HUES6 (cell line): ENCODE results near the gene ARL6IP4.
"Not testable (repeated sequence)": the region's sequence is repeated elsewhere in the genome, so short reads cannot be mapped to it uniquely, and the experiment has no call there.

Experiments
- H3K27ac ChIP-seq: 2 replicates; pipeline ENCODE4 v1.7.0; 2013; ENCODE audit warnings: low read depth, mild to moderate bottlenecking, low read length, inconsistent platforms
- H3K27me3 ChIP-seq: 2 replicates; pipeline ENCODE4 v1.6.1; 2013; ENCODE audit warnings: low read length; ENCODE audit not compliant: control insufficient read depth, insufficient read depth
- H3K36me3 ChIP-seq: 2 replicates; pipeline ENCODE4 v1.6.1; 2013; ENCODE audit warnings: low read length; ENCODE audit not compliant: control insufficient read depth, insufficient read depth
- H3K4me1 ChIP-seq: 2 replicates; pipeline ENCODE4 v1.6.1; 2013; ENCODE audit warnings: low read length; ENCODE audit not compliant: control insufficient read depth, insufficient read depth
- H3K4me3 ChIP-seq: 2 replicates; pipeline ENCODE4 v1.5.1; 2013; ENCODE audit warnings: low read depth, low read length
- H3K9ac ChIP-seq: one replicate; pipeline ENCODE4 v1.6.1; 2013; ENCODE audit warnings: mild to moderate bottlenecking, low read length
- H3K9me3 ChIP-seq: 2 replicates; pipeline ENCODE4 v1.6.1; 2013; ENCODE audit warnings: low read depth, low read length; ENCODE audit not compliant: control insufficient read depth, insufficient read depth

The ARL6IP4 gene

GRCh38 chr12:123003257-123003656 lies 22.8 kb downstream of the ARL6IP4 start:
- H3K36me3 ChIP-seq: peaks cover 28% of the 10 kb centered on the region; the same call in 1 of the 2 replicates
- H3K9me3 ChIP-seq: no peaks in the 10 kb centered on the region
- no peak overlapping the region for H3K27ac ChIP-seq
- H3K4me1 ChIP-seq: no peaks in the 10 kb centered on the region
- H3K9ac ChIP-seq: no peak overlapping the region
- H3K27me3 ChIP-seq: no peaks in the 10 kb centered on the region
- no peak overlapping the region for H3K4me3 ChIP-seq

GRCh38 chr12:123004287-123004686 lies 23.8 kb downstream of the ARL6IP4 start:
- Histone ChIP-seq H3K9me3 (no peaks in the 10 kb centered on the region), H3K9ac (no peak overlapping the region), H3K27me3 (no peaks in the 10 kb centered on the region), H3K36me3 (peaks cover 27% of the 10 kb centered on the region; the same call in 1 of the 2 replicates), H3K4me1 (no peaks in the 10 kb centered on the region), H3K4me3 (no peak overlapping the region), H3K27ac (no peak overlapping the region)

- Histone ChIP-seq H3K4me1 (no peaks in the 10 kb centered on the region), H3K27me3 (no peaks in the 10 kb centered on the region), H3K36me3 (peaks cover 32% of the 10 kb centered on the region; the same call in 1 of the 2 replicates), H3K9me3 (no peaks in the 10 kb centered on the region), H3K4me3 (no peak overlapping the region), H3K27ac (no peak overlapping the region), H3K9ac (no peak overlapping the region)
Observed at GRCh38 chr12:123005081-123005626, 24.7 kb downstream of the ARL6IP4 start.

- Histone ChIP-seq H3K4me1 (no peaks in the 10 kb centered on the region), H3K9me3 (no peaks in the 10 kb centered on the region), H3K27ac (no peak overlapping the region), H3K27me3 (no peaks in the 10 kb centered on the region), H3K4me3 (no peak overlapping the region), H3K36me3 (peaks cover 27% of the 10 kb centered on the region; the same call in 1 of the 2 replicates), H3K9ac (no peak overlapping the region)
Observed at GRCh38 chr12:123006977-123007376, 26.5 kb downstream of the ARL6IP4 start.

- Histone ChIP-seq H3K4me1 (no peaks in the 10 kb centered on the region), H3K9me3 (no peaks in the 10 kb centered on the region), H3K27ac (no peak overlapping the region), H3K36me3 (peaks cover 23% of the 10 kb centered on the region; the same call in 1 of the 2 replicates), H3K27me3 (no peaks in the 10 kb centered on the region), H3K4me3 (no peak overlapping the region), H3K9ac (no peak overlapping the region)
Observed at GRCh38 chr12:123010110-123010509, 29.6 kb downstream of the ARL6IP4 start.

- Histone ChIP-seq H3K9me3 (no peaks in the 10 kb centered on the region), H3K4me1 (no peaks in the 10 kb centered on the region), H3K27ac (no peak overlapping the region), H3K27me3 (no peaks in the 10 kb centered on the region), H3K9ac (no peak overlapping the region), H3K4me3 (no peak overlapping the region), H3K36me3 (peaks cover 18% of the 10 kb centered on the region; the same call in 1 of the 2 replicates)
Observed at GRCh38 chr12:123010681-123011080, 30.2 kb downstream of the ARL6IP4 start.

GRCh38 chr12:123011701-123012100 lies 31.2 kb downstream of the ARL6IP4 start:
- Histone ChIP-seq H3K4me1 (no peaks in the 10 kb centered on the region), H3K9ac (no peak overlapping the region), H3K27me3 (no peaks in the 10 kb centered on the region), H3K9me3 (no peaks in the 10 kb centered on the region), H3K36me3 (peaks cover 18% of the 10 kb centered on the region; the same call in 1 of the 2 replicates), H3K4me3 (no peak overlapping the region), H3K27ac (no peak overlapping the region)

GRCh38 chr12:123013185-123014095 lies 33.0 kb downstream of the ARL6IP4 start:
- Histone ChIP-seq H3K9ac (no peak overlapping the region), H3K27me3 (no peaks in the 10 kb centered on the region), H3K4me3 (no peak overlapping the region), H3K27ac (no peak overlapping the region), H3K36me3 (peaks cover 8% of the 10 kb centered on the region; the same call in 1 of the 2 replicates), H3K4me1 (no peaks in the 10 kb centered on the region), H3K9me3 (no peaks in the 10 kb centered on the region)

- not testable (repeated sequence) for H3K27ac ChIP-seq, H3K27me3 ChIP-seq, H3K4me1 ChIP-seq, H3K9ac ChIP-seq, H3K9me3 ChIP-seq, H3K4me3 ChIP-seq, H3K36me3 ChIP-seq
Observed at GRCh38 chr12:123014473-123014872, 34.0 kb downstream of the ARL6IP4 start.

- Histone ChIP-seq H3K4me1 (no peaks in the 10 kb centered on the region), H3K9me3 (no peaks in the 10 kb centered on the region), H3K36me3 (0 out of 2 replicates have a peak, but pooled peaks cover 2% of the 10 kb centered on the region), H3K27ac (no peak overlapping the region), H3K9ac (no peak overlapping the region), H3K4me3 (no peak overlapping the region), H3K27me3 (no peaks in the 10 kb centered on the region)
Observed at GRCh38 chr12:123017753-123018152, 37.3 kb downstream of the ARL6IP4 start.

GRCh38 chr12:123019841-123020138 lies 39.3 kb downstream of the ARL6IP4 start:
- Histone ChIP-seq H3K36me3 (no peaks in the 10 kb centered on the region), H3K4me1 (no peaks in the 10 kb centered on the region), H3K9me3 (no peaks in the 10 kb centered on the region), H3K9ac (no peak overlapping the region), H3K4me3 (no peak overlapping the region), H3K27ac (no peak overlapping the region), H3K27me3 (no peaks in the 10 kb centered on the region)
